Astrocyte (in vitro differentiated cells and primary cell): ENCODE data around the gene UAP1L1. TPM values are rescaled to one million over a fixed set of nuclear protein-coding genes. Genes with fewer than 3 reads are reported as not detected.

Experiments used
- DNase-seq: peaks from one replicate; pipeline ENCODE4 v3.0.0-alpha.2; 2010; ENCODE audit warnings: low read depth
- FAIRE-seq: peaks from 2 replicates; lab custom pipeline; 2011; peaks lifted over from hg19 to GRCh38; lab: Jason Lieb, UNC
- H2AFZ ChIP-seq: 2 replicates; pipeline ENCODE4 v1.6.0; 2012; ENCODE audit warnings: low read depth, low read length, inconsistent platforms
- H3K27ac ChIP-seq: 2 replicates; pipeline ENCODE4 v1.5.1; 2011; ENCODE audit warnings: low read depth, low read length, inconsistent platforms
- H3K27me3 ChIP-seq: 2 replicates; pipeline ENCODE4 v1.6.0; 2011; ENCODE audit warnings: low read length, inconsistent platforms; ENCODE audit not compliant: insufficient read depth
- H3K36me3 ChIP-seq: 2 replicates; pipeline ENCODE4 v1.5.1; 2011; ENCODE audit warnings: low read length, inconsistent platforms; ENCODE audit not compliant: insufficient read depth
- H3K4me1 ChIP-seq: 2 replicates; pipeline ENCODE4 v1.5.1; 2011; ENCODE audit warnings: low read length, inconsistent platforms; ENCODE audit not compliant: insufficient read depth
- H3K4me2 ChIP-seq: 2 replicates; pipeline ENCODE4 v1.6.0; 2012; ENCODE audit warnings: low read length, inconsistent platforms
- H3K4me3 ChIP-seq: 2 replicates; pipeline ENCODE4 v1.5.1; 2011; ENCODE audit warnings: low read depth, mild to moderate bottlenecking, low read length, inconsistent platforms; ENCODE audit not compliant: insufficient read depth
- H3K79me2 ChIP-seq: 2 replicates; pipeline ENCODE4 v1.6.0; 2012; ENCODE audit warnings: mild to moderate bottlenecking, low read length, inconsistent platforms; ENCODE audit not compliant: insufficient read depth
- H3K9ac ChIP-seq: 2 replicates; pipeline ENCODE4 v1.6.0; 2012; ENCODE audit warnings: mild to moderate bottlenecking, low read length, inconsistent platforms
- H3K9me3 ChIP-seq: 2 replicates; pipeline ENCODE4 v1.5.1; 2012; ENCODE audit warnings: low read depth, mild to moderate bottlenecking, low read length, inconsistent platforms; ENCODE audit not compliant: insufficient read depth
- H4K20me1 ChIP-seq: 2 replicates; pipeline ENCODE4 v1.6.0; 2012; ENCODE audit warnings: low read length, inconsistent platforms; ENCODE audit not compliant: insufficient read depth
- H3K27ac Mint-ChIP-seq: one replicate; pipeline ENCODE4 v1.8.0; 2021; ENCODE audit warnings: mild to moderate bottlenecking, mixed read lengths; ENCODE audit not compliant: unreplicated experiment
- H3K27me3 Mint-ChIP-seq: one replicate; pipeline ENCODE4 v1.8.0; 2021; ENCODE audit warnings: low read depth, mixed read lengths; ENCODE audit not compliant: unreplicated experiment
- H3K36me3 Mint-ChIP-seq: one replicate; pipeline ENCODE4 v1.8.0; 2021; ENCODE audit warnings: low read depth, mixed read lengths; ENCODE audit not compliant: unreplicated experiment
- H3K4me1 Mint-ChIP-seq: one replicate; pipeline ENCODE4 v1.8.0; 2021; ENCODE audit warnings: low read depth, mixed read lengths; ENCODE audit not compliant: unreplicated experiment
- H3K4me3 Mint-ChIP-seq: one replicate; pipeline ENCODE4 v1.8.0; 2021; ENCODE audit warnings: mild to moderate bottlenecking, moderate library complexity, mixed read lengths; ENCODE audit not compliant: unreplicated experiment
- H3K9me3 Mint-ChIP-seq: one replicate; pipeline ENCODE4 v1.8.0; 2021; ENCODE audit warnings: mild to moderate bottlenecking, mixed read lengths; ENCODE audit not compliant: unreplicated experiment
- CTCF ChIP-seq: IDR thresholded peaks from 2 replicates; pipeline ENCODE4 v1.5.1; 2011; ENCODE audit warnings: low read depth, mild to moderate bottlenecking, inconsistent platforms, low read length, moderate library complexity; ENCODE audit not compliant: insufficient read depth
- EZH2 ChIP-seq: IDR thresholded peaks from 2 replicates; pipeline ENCODE4 v1.6.1; 2012; ENCODE audit warnings: mild to moderate bottlenecking, low read length, inconsistent platforms; ENCODE audit not compliant: insufficient read depth
- total RNA-seq: library from RNA; stranded (reverse); gene quantifications from 2 replicates; pipeline ENCODE4 v1.2.1, GENCODE V29; 2021

UAP1L1 gene
- total RNA-seq, 1 donor from 2014 or later: 4.0 TPM

GRCh38 chr9:137110911-137111787, 33.8 kb downstream of the UAP1L1 start:
- no peak for DNase-seq
- no peaks in the 10 kb centered on the region for H3K79me2 ChIP-seq
- no peaks in the 10 kb centered on the region for H3K27me3 ChIP-seq
- no peak overlapping the region for H3K4me3 Mint-ChIP-seq
- no peaks in the 10 kb centered on the region for H3K36me3 Mint-ChIP-seq
- no peak overlapping the region for H3K4me3 ChIP-seq
- FAIRE-seq: no peak
- no peak overlapping the region for H3K27ac ChIP-seq
- H3K4me2 ChIP-seq: no peak overlapping the region
- TF ChIP-seq CTCF: no peak
- no peak for TF ChIP-seq EZH2
- H4K20me1 ChIP-seq: no peaks in the 10 kb centered on the region
- H2AFZ ChIP-seq: no peak overlapping the region
- H3K36me3 ChIP-seq: no peaks in the 10 kb centered on the region
- no peaks in the 10 kb centered on the region for H3K4me1 Mint-ChIP-seq
- H3K27me3 Mint-ChIP-seq: no peaks in the 10 kb centered on the region
- no peaks in the 10 kb centered on the region for H3K4me1 ChIP-seq
- no peak overlapping the region for H3K27ac Mint-ChIP-seq
- no peaks in the 10 kb centered on the region for H3K9me3 ChIP-seq
- H3K9me3 Mint-ChIP-seq: no peaks in the 10 kb centered on the region
- no peak overlapping the region for H3K9ac ChIP-seq

GRCh38 chr9:137111788-137112563, 34.7 kb downstream of the UAP1L1 start:
- Histone ChIP-seq H4K20me1 (no peaks in the 10 kb centered on the region), H3K27ac (no peak overlapping the region), H3K9me3 (no peaks in the 10 kb centered on the region), H3K9ac (no peak overlapping the region), H3K4me3 (no peak overlapping the region), H2AFZ (no peak overlapping the region), H3K79me2 (no peaks in the 10 kb centered on the region), H3K27me3 (no peaks in the 10 kb centered on the region), H3K4me2 (no peak overlapping the region), H3K36me3 (no peaks in the 10 kb centered on the region), H3K4me1 (no peaks in the 10 kb centered on the region)
- Mint-ChIP-seq H3K27ac (no peak overlapping the region), H3K4me1 (no peaks in the 10 kb centered on the region), H3K36me3 (no peaks in the 10 kb centered on the region), H3K27me3 (no peaks in the 10 kb centered on the region), H3K9me3 (no peaks in the 10 kb centered on the region), H3K4me3 (no peak overlapping the region)
- TF ChIP-seq EZH2: no peak
- TF ChIP-seq CTCF: no peak
- DNase-seq (no peak), FAIRE-seq (no peak)
